ENCODE measurements around the gene NRXN3. TPM values are rescaled to one million over a fixed set of nuclear protein-coding genes. Genes with fewer than 3 reads are reported as not detected.
A peak's percentile ranks its signal among the peaks of the same experiment; 100 is the strongest.

The NRXN3 gene
- total RNA-seq, 1 donor from 2014 or later = 1.0 TPM

DNA sequence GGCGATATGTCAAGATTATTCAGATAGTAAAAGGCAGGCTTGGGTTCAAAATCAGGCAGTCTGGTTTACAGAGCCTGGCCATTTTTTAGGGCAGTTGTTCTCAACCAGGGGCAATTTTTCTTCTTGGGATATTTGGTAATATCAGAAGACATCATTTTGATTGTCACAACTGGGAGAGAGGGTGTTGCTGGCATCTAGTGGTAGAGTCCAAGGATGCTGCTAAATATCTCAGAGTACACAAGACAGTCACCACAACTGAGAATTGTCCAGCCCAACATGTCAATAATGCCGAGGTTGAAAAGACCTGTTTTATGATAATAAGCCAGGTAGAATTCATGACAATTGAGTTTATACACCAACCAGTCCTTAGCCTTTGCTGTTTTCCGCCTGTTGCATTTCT lies 733.9 kb downstream of the NRXN3 start:
- intact Hi-C loops (cut with micrococcal nuclease) = no loop called here
- DNase-seq (no peak), ATAC-seq (no peak)

DNA sequence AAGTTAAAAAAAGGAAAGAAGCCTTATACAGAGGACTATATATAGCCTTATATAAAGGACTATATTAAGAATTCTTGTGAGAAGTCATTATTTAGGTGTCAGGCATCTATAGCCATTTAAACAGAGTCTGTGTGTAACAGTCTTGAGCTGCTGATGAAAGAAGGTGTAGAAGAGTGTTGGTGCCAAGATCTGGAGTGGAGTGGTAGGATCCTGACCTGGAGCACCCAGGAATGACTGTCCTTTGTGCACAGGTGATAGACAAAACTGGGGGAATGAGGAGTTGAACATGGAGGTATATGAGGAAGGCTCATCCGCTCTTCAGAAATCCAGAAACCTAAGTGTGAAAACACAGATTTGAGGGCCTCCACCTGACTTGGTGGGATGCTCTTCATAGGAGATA lies 747.3 kb downstream of the NRXN3 start:
- ATAC-seq (no peak), DNase-seq (no peak)
- intact Hi-C loops (cut with micrococcal nuclease) = no loop called here

DNA sequence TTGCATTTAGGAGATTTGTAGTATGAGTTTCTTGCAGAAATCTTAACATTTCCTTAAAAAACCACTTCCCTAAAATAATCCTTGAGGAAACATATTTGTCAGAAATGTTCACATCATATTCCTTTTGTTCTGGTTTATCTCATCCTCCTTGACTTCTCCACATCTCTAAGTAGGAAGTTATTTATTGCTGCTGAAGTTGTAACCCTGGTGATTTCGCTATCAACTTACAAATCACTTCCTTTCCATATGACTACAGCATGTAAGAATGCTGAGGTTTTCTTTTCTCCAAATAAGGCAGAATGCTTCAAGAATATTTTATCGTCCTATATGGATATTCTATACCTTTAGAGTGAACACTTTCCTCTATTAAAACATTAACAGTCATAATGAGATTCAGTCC lies 751.7 kb downstream of the NRXN3 start:
- intact Hi-C loops (cut with micrococcal nuclease) = no loop called here
- no peak for DNase-seq
- ATAC-seq = no peak

DNA sequence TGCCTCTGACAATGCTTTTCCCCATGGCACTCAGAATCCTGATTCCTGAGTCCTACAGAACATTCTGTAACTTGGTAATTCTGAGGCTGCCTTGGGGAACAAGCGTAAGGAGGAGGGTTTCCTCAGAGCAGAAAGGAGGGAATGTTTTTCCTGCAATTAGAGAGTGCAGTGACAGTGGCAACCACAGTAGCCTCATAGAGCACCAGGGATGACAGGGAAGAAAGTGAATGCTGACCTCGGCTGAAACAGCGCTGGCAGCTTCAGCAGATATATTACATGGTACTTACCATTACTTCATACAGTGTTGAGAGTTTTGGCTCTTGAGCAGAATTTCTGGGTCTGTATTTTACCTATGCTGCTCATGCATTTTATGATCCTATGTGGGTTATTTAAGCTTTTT lies 757.1 kb downstream of the NRXN3 start:
- intact Hi-C loops (cut with micrococcal nuclease) = no loop called here
- DNase-seq = no peak
- ATAC-seq = no peak

DNA sequence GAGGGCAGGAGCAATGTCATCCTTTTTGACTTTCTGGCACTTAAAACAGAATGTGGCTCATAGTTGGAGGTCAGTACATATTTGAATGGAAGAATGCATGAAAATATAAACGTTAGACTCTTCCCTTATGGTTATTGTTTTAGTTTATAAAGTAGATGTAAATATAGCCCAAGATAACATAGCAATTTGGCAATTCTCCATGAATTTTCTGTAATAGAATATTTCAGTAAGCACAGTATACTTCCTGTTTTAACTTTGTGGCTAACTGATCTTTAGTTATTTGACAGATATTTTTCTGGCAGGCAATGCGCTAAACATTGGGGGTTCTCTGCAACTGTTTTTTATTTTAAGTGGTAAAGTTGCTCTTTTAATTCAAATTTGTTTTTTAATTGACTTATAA lies 763.0 kb downstream of the NRXN3 start:
- intact Hi-C loops (cut with micrococcal nuclease) = no loop called here
- no peak for DNase-seq
- ATAC-seq = no peak

DNA sequence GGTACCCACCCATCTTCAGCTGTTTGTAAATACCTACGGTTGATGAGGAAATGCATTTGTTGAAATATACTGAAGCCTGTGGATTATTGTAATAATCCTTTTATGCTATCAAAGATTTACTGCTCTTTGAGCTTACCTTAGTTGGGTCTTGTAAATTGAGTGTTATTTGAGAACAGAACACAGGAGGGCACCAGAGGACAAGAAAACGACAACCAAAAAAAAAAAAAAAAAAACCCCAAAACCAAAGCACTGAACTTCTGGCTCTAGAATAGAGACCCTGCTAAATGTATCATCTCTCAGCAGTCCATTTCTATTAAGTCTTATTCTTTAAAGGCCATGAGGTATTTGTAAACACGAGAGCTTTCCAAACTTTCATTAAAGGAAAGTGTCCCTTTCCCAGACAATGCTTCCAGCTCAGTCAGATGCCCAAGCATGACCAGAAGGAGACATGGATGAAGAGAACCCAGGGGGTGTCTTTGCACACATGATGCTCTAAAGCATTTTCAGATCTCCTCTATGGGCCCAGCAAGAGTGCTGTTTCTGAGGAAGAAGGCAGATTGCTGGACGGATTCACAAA lies 763.9 kb downstream of the NRXN3 start:
- ATAC-seq (no peak), DNase-seq (no peak)
- intact Hi-C loops (cut with micrococcal nuclease) = no loop called here

DNA sequence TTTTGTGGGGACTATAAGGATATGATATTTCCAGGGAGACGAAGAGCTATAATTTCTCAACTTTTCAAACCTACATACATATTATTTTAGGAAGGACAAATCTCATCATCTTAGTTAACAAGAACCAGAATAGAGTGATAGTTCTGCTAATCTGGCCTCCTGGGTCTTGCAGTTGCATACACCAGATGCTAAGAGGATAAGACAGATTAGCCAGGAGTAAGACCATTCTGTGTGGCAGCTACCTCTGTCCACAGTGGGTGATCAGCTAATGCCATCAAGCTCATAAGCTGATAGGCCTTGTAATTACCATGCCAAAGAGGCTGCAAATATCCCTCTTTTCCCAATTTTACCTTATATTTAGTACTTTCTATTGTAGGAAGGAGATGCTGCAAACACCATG lies 776.8 kb downstream of the NRXN3 start:
- intact Hi-C loops (cut with micrococcal nuclease) = no loop called here
- DNase-seq = no peak
- ATAC-seq = no peak

DNA sequence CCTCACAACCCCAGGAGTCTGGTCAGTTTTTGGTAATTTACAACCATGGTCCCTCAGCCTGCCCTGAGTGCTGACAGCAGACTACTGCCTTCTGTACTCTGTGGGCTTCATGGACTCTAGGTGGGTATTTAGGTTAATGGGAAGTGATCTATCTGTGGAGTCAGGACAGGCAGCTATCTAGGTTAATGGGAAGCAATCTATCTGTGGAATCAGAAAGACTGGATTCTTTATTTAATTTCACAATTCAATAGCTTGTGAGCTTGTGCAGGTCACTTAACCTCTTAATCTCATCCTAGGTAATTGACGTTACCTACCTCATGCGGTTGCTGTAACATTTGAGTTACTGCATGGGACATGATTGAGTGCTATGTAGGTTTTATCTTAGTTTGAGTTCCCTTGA lies 777.5 kb downstream of the NRXN3 start:
- intact Hi-C loops (cut with micrococcal nuclease) = no loop called here
- no peak for ATAC-seq
- DNase-seq = no peak

DNA sequence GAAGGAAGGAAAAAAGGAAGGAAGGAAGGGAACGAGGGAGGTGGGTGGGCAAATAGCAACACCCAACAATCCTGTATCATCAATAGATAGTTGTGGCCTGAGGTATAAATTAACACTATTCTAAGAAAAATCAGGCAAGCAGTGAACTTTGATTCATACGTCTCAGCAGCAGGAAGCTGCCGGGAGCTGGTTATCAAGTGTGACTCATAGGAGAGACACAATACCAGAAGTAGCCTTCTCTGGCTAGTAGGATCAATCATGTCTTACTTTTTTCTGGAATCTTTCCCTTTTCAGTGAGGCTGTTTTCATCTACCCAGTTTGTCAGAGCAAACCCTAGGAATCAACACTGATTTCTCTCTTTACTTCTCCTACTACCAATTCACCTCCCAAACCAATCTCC lies 780.5 kb downstream of the NRXN3 start:
- DNase-seq (no peak), ATAC-seq (no peak)
- intact Hi-C loops (cut with micrococcal nuclease) = no loop called here

DNA sequence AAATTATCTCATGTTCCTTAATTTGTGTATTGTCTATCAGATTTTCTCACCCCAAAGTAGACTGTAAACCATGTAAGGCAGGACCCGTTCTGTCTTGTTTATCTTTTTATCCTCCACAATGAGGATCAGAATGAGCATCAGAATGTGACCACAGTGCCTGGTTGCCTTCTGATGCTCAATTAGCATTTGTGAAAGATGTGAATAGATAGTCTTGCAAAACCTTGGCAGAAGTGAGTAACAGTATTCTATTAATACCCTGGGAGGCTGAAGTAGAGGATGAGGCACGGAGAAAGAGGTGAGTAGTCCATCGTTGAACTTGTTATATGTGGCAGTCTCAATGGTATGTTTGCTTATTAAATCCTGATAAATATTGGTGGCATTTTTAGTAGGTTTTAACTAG lies 781.4 kb downstream of the NRXN3 start:
- DNase-seq (no peak), ATAC-seq (no peak)
- intact Hi-C loops (cut with micrococcal nuclease) = no loop called here

DNA sequence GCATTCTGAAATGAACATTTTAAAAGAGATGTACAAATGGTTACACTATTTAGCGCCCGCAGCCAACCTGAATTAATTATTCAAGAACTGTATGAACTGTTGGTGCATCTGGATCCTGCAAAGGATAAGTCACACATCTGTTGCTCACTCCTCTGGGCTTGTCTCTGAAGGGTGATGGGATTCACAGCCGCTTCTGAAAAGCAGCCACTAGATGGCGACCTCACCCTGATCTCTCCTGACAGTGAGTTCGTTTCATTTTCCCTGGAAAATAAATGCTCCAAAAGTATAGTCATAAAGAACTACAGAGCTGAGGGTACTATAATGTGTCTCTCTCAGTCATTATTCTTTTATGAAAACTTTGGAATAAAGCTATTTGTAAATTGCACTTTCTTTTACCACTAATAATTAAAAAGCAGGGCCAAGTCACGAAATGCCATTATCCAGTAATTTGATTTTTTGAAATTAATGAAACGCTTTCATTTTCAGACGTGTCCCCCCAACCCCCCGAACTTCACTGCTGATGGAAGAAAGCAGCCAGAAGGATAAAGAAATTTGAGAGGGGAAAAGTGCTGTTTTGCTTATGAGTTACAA lies 789.6 kb downstream of the NRXN3 start:
- peak; percentile 62 for DNase-seq
- ATAC-seq = peak; percentile 71
- intact Hi-C loops (cut with micrococcal nuclease) = loop anchor here (5.0 kb wide), 1 partner anchor 1893 kb away; no protein-coding TSS in a partner anchor

DNA sequence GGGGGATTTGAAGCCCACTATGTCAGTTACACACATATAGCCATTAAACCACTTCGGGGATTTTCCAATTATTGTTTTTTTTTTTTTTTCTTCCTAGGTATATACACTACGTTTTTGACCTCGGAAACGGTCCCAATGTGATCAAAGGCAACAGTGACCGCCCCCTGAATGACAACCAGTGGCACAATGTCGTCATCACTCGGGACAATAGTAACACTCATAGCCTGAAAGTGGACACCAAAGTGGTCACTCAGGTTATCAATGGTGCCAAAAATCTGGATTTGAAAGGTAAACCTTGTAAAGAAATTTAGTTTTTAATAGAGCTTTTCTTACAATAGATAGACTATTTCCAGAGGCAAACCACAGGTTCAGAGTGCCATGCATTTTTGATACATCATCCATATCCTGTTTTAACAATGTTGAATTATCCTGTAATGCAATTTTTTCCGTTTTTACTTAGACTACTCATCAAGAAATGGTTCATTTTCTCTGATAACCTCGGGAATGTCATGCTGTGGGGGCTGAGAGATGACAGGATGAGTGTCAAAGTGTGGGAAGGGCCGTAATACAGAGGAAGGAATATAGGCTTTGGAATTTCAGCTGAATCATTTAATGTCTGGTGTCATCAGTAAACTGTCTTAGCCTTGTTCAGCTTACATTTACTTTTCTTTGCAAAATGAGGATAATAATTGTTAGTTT lies 797.1 kb downstream of the NRXN3 start:
- intact Hi-C loops (cut with micrococcal nuclease) = no loop called here
- ATAC-seq = no peak
- DNase-seq = no peak

DNA sequence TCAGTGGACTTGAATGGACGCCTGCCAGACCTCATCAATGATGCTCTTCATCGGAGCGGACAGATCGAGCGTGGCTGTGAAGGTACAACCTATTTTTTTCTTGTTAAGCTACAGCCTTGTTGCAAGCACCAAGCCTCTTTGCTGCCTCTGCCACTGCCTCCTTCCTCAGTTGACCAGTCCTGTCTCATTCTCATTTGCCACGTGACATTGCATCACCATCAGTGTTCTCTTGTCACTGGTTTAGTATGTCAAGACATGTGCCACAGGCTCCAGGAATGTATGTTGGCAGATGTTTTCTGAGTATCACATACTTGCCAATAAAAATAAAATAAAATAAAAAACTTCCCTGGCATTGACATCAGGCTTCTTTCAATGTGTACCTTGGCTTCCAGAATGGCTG lies 798.1 kb downstream of the NRXN3 start:
- ATAC-seq = no peak
- intact Hi-C loops (cut with micrococcal nuclease) = no loop called here
- no peak for DNase-seq

DNA sequence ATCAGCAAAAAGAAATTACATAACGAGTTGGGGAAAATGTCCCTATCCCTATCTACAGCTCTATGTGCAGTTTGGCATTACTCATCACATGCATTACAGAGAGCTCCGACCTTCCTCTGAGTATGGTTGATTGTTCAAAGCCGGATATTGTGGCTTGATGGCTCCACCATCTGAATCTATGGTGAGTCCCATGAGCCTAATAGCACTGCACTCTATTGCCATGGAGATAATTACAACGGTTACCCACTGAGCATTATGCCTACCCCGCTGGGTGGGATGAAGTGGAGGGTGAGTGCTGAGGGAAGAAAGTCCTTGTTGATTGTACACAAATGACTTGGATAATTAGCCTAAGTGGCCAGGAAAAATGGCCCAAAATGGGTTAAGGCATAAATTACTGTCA lies 800.5 kb downstream of the NRXN3 start:
- ATAC-seq = no peak
- intact Hi-C loops (cut with micrococcal nuclease) = no loop called here
- DNase-seq = no peak

DNA sequence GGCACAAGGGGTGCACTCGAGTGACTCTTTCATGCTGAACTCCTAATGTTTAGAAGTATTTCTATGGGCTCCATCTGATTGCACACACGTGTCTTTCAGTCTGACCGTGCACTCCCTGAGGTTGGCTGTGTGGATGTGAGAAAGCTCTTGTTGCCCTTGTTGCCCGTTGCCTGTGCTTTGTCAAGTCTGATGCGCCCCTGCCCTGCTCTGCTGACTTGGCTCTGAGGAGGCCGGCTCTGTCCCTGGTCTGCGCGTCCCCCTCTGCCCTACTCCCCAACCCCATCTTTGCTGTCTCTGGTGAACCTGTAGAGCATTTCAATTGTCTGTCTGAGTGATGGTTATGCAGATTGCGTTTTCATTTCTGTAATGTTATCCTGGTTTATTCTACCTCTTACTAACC lies 802.3 kb downstream of the NRXN3 start:
- intact Hi-C loops (cut with micrococcal nuclease) = no loop called here
- DNase-seq = no peak
- ATAC-seq = no peak

DNA sequence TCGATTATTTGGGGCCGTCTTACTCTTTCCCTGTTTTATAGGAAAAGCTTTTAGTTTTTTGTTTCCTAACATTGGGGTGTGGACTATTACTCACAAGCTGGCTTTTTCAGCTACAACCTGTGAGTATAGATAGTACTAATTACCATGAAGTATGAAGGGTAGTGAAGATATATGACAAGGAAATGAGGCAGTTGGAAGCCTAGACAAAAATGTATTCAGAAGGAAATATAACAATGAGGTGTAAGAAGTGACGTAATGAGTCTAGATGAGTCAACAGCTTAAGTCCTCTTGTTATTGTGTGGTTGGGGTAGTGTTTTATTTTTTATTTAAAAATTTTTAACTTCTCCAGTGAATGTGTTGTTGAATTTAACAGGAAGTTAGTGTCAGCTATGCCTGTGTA lies 804.5 kb downstream of the NRXN3 start:
- DNase-seq (no peak), ATAC-seq (no peak)
- intact Hi-C loops (cut with micrococcal nuclease) = no loop called here

DNA sequence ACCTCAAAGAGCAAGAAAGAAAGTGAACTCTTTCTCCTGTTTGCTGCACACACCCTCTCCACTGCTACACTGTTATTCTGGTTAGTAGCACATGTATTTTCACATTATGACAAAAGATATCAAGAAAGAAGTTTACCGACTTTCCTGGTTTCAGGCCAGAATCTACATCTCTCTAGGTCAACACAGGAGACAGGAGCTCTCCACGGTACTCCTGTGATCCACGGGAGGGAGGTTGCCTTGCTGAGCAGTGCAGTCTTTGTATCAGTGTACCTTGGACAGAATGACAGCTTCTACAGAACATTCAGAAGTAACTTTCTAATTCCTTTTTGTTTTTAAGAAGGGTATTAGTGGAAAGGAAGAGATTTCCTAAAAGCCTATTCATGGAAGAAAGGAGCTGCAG lies 805.6 kb downstream of the NRXN3 start:
- ATAC-seq (no peak), DNase-seq (no peak)
- intact Hi-C loops (cut with micrococcal nuclease) = no loop called here

DNA sequence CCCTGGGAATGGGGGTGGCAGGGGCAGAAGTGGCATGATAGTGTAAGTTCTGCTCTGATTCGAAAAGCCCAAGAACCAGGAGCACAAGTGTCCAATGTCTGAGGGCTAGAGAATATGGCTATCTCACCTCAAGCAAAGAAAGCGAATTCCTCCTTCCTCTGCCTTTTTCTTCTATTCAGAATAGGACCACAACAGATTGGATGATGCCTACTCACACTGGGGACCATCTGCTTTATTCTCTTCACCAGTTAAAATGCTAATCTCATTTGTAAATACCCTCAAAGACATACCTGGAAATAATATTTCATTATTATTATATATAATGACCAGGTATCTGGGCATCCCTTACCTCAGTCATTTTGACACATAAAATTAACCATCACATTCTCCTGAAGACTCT lies 808.7 kb downstream of the NRXN3 start:
- DNase-seq (no peak), ATAC-seq (no peak)
- intact Hi-C loops (cut with micrococcal nuclease) = no loop called here

DNA sequence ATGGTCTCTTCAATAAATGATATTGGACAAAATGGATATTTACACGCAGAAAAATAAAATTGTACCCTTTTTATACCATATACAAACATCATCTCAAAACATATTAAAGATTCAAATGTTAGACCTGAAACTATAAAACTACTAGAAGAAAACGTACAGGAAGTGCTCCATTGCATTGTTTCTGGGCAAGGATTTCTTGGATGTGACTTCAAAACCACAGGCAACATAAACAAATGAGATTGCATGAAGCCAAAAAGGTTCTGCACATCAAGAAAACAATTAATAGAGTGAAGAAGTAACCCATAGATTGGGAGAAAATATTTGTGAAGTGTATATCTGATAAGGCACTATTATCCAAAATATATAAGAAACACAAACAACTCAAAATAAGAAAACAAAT lies 812.4 kb downstream of the NRXN3 start:
- intact Hi-C loops (cut with micrococcal nuclease) = no loop called here
- ATAC-seq = no peak
- DNase-seq = no peak

DNA sequence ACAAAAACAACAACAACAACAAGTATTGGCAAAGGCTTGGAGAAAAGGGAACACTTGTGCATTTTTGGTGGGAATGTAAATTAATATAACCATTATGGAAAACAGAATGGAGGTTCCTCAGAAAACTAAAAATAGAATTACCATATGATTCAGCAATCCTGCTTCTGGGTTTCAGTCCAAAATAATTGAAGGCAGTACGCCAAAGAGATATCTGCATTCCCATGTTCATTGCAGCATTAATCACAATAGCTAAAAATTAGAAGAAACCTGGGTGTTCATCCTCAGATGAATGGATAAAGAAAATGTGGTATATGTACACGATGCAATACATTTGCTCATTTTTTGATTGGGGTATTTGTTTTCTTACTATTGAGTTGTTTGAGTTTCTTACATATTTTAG lies 813.0 kb downstream of the NRXN3 start:
- no peak for DNase-seq
- intact Hi-C loops (cut with micrococcal nuclease) = no loop called here

DNA sequence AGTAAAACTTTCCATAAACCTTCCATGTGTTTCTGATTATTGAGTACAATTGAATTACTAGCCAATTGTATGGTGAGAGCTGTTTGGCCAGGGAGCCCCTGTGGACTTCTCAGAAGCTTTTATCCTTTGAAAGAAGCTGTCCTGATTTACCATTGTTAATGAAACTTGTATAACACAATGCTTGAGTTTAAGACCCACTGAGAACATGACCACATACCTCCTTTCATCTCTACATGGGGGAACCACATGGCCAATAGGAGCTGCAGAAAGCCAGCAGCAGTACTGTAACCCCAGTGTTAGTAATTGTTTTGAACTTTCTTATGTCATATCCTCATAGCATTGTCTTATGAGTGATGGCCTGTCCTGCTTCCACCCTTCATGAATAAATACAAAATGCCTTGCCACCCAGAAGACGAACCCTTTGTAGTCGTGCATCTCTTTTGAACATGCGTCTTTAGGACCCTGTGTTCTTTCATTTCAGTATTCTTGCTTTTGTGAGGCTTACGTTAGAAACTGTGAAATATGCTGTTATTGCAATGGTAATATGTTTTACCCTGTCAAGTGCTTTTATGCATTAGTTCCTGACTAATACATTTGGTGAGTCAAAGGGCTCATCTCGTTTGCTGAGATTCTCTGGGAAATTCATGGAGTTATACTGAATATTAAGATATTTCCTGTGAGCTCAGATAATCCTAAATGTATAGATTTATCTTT lies 815.7 kb downstream of the NRXN3 start:
- intact Hi-C loops (cut with micrococcal nuclease) = no loop called here
- no peak for ATAC-seq
- DNase-seq = no peak

More for the DNA sequence above, 813.0 kb downstream of the NRXN3 start:
- no peak for ATAC-seq

Data from left ventricle myocardium superior (tissue), 1 donor.